ENCODE results near the gene PRSS50.

The PRSS50 gene

GRCh38 chr3:46671541-46672348 is 45.9 kb downstream of the PRSS50 start:
- TF ChIP-seq EZH2 (optimal IDR thresholded peaks at IDR 0.05; ENCODE audit: low read depth, low read length), result no peak
- TF ChIP-seq CTCF (IDR thresholded peaks at IDR 0.05; ENCODE audit: low read length), result no peak
- no peak for TF ChIP-seq EZH2phosphoT487 (IDR thresholded peaks at IDR 0.05; ENCODE audit: low read length)
- no peaks in the 10 kb centered on the region for H3F3A ChIP-seq (ENCODE audit: insufficient read depth, low read length)
- H3K9me2 ChIP-seq (replicated peaks; ENCODE audit: insufficient read depth, low read length), result no peaks in the 10 kb centered on the region
- no peaks in the 10 kb centered on the region for H3K9me3 ChIP-seq (replicated peaks; ENCODE audit: insufficient read depth, low read length)
- H3K27ac ChIP-seq (ENCODE audit: low read length), result no peak overlapping the region
- no peaks in the 10 kb centered on the region for H4K20me1 ChIP-seq (ENCODE audit: insufficient read depth, low read length)
- H3K27me3 ChIP-seq (replicated peaks; ENCODE audit: insufficient read depth, low read length), result no peaks in the 10 kb centered on the region
- H3K79me2 ChIP-seq (ENCODE audit: low read length), result no peaks in the 10 kb centered on the region
- no peaks in the 10 kb centered on the region for H3K36me3 ChIP-seq (replicated peaks; ENCODE audit: insufficient read depth, low read length)
- H3K4me2 ChIP-seq (ENCODE audit: low read depth, low read length), result no peak overlapping the region
- H2AFZ ChIP-seq (ENCODE audit: low read length), result no peak overlapping the region
- H3K9ac ChIP-seq (ENCODE audit: low read length), result no peak overlapping the region
- no peaks in the 10 kb centered on the region for H3K4me1 ChIP-seq (ENCODE audit: low read length)
- no peak overlapping the region for H3K4me3 ChIP-seq (ENCODE audit: low read length)
- DNase-seq, result no peak

GRCh38 chr3:46670891-46671427 is 46.7 kb downstream of the PRSS50 start:
- no peak overlapping the region for H3K9ac ChIP-seq (ENCODE audit: low read length)
- no peaks in the 10 kb centered on the region for H3K9me2 ChIP-seq (replicated peaks; ENCODE audit: insufficient read depth, low read length)
- no peak overlapping the region for H3K4me3 ChIP-seq (ENCODE audit: low read length)
- no peaks in the 10 kb centered on the region for H3K9me3 ChIP-seq (replicated peaks; ENCODE audit: insufficient read depth, low read length)
- H4K20me1 ChIP-seq (ENCODE audit: insufficient read depth, low read length), result no peaks in the 10 kb centered on the region
- DNase-seq, result no peak
- no peaks in the 10 kb centered on the region for H3K27me3 ChIP-seq (replicated peaks; ENCODE audit: insufficient read depth, low read length)
- H3F3A ChIP-seq (ENCODE audit: insufficient read depth, low read length), result no peaks in the 10 kb centered on the region
- TF ChIP-seq CTCF (IDR thresholded peaks at IDR 0.05; ENCODE audit: low read length) (no peak), EZH2phosphoT487 (IDR thresholded peaks at IDR 0.05; ENCODE audit: low read length) (no peak), EZH2 (optimal IDR thresholded peaks at IDR 0.05; ENCODE audit: low read depth, low read length) (no peak)
- H3K27ac ChIP-seq (ENCODE audit: low read length), result no peak overlapping the region
- H3K79me2 ChIP-seq (ENCODE audit: low read length), result no peaks in the 10 kb centered on the region
- H2AFZ ChIP-seq (ENCODE audit: low read length), result no peak overlapping the region
- no peaks in the 10 kb centered on the region for H3K36me3 ChIP-seq (replicated peaks; ENCODE audit: insufficient read depth, low read length)
- no peaks in the 10 kb centered on the region for H3K4me1 ChIP-seq (ENCODE audit: low read length)
- H3K4me2 ChIP-seq (ENCODE audit: low read depth, low read length), result no peak overlapping the region

GRCh38 chr3:46670000-46670890 is 47.4 kb downstream of the PRSS50 start:
- DNase-seq, result no peak
- TF ChIP-seq EZH2phosphoT487 (IDR thresholded peaks at IDR 0.05; ENCODE audit: low read length) (no peak), CTCF (IDR thresholded peaks at IDR 0.05; ENCODE audit: low read length) (no peak), EZH2 (optimal IDR thresholded peaks at IDR 0.05; ENCODE audit: low read depth, low read length) (no peak)
- H3K27ac ChIP-seq (ENCODE audit: low read length), result no peak overlapping the region

More at GRCh38 chr3:46670000-46670890, 47.4 kb downstream of the PRSS50 start:
- H3F3A ChIP-seq (ENCODE audit: insufficient read depth, low read length), result no peaks in the 10 kb centered on the region
- no peaks in the 10 kb centered on the region for H3K9me2 ChIP-seq (replicated peaks; ENCODE audit: insufficient read depth, low read length)
- no peak overlapping the region for H3K4me2 ChIP-seq (ENCODE audit: low read depth, low read length)
- no peaks in the 10 kb centered on the region for H3K79me2 ChIP-seq (ENCODE audit: low read length)
- H3K9ac ChIP-seq (ENCODE audit: low read length), result no peak overlapping the region
- H3K36me3 ChIP-seq (replicated peaks; ENCODE audit: insufficient read depth, low read length), result no peaks in the 10 kb centered on the region
- H3K4me1 ChIP-seq (ENCODE audit: low read length), result no peaks in the 10 kb centered on the region
- no peak overlapping the region for H3K4me3 ChIP-seq (ENCODE audit: low read length)
- H2AFZ ChIP-seq (ENCODE audit: low read length), result no peak overlapping the region
- no peaks in the 10 kb centered on the region for H4K20me1 ChIP-seq (ENCODE audit: insufficient read depth, low read length)
- H3K27me3 ChIP-seq (replicated peaks; ENCODE audit: insufficient read depth, low read length), result no peaks in the 10 kb centered on the region
- no peaks in the 10 kb centered on the region for H3K9me3 ChIP-seq (replicated peaks; ENCODE audit: insufficient read depth, low read length)
